ENCODE results near the gene UXT.
"Not testable (repeated sequence)": the region's sequence is repeated elsewhere in the genome, so short reads cannot be mapped to it uniquely, and the experiment has no call there.

UXT gene

DNA sequence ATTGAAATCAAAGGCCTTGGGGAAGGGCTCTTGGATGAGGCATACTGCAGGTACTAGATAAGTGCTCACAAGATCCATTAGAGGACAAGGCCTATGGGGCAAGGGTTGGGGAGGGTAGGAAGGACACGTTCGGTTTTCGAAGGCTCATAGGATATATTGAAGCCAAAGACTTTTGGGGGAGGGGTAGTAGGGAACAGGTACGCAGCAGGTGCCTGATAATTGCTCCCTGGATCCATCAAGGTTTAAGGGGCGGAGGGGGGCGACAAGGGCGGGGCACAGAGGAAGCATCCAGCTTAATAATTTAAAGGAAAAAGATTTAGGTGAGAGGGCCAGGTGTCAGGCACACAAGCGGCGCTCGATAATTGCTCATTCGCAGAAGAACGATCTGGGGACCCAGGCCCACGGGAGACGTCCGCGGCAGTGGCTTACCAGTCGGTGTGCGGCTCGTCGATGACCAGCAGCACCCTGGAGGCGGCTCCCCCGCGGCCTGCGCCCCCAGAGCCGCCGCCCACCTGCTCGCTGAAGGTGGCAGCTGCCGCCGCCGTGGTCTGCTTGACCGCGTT, 40.0 kb downstream of the UXT start:
- DNase-seq (ENCODE audit: low read depth, low spot score), result no peak

- DNase-seq (ENCODE audit: low read depth, low spot score), result no peak
These were observed 44.4 kb downstream of the UXT start for GRCh38 chrX:47614618-47615017.

GRCh38 chrX:47613082-47613481, 45.9 kb downstream of the UXT start:
- DNase-seq (ENCODE audit: low read depth, low spot score), result no peak

GRCh38 chrX:47612418-47612817, 46.6 kb downstream of the UXT start:
- no peak for DNase-seq (ENCODE audit: low read depth, low spot score)

- no peak for DNase-seq (ENCODE audit: low read depth, low spot score)
These were observed 47.1 kb downstream of the UXT start for GRCh38 chrX:47611926-47612325.

DNA sequence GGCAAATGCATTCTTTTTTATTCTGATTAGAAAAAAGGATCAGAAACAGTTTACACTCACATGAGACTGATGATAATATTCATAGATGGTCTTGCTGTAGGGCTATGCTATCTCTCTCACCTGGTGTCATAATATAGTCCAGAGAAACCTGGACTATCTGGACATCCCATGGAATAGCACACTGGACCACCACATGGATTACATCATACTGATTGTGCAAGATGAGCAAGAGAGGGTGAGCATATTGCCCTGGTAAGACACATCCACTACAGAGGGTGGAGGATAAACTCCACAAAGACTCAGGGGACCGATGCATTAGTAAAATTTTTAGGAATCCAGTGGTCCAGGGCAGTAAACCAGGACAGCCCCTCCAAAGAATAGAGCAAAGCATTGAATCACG, 47.5 kb downstream of the UXT start:
- no peak for DNase-seq (ENCODE audit: low read depth, low spot score)

GRCh38 chrX:47610511-47610910, 48.5 kb downstream of the UXT start:
- DNase-seq (ENCODE audit: low read depth, low spot score), result no peak

DNA sequence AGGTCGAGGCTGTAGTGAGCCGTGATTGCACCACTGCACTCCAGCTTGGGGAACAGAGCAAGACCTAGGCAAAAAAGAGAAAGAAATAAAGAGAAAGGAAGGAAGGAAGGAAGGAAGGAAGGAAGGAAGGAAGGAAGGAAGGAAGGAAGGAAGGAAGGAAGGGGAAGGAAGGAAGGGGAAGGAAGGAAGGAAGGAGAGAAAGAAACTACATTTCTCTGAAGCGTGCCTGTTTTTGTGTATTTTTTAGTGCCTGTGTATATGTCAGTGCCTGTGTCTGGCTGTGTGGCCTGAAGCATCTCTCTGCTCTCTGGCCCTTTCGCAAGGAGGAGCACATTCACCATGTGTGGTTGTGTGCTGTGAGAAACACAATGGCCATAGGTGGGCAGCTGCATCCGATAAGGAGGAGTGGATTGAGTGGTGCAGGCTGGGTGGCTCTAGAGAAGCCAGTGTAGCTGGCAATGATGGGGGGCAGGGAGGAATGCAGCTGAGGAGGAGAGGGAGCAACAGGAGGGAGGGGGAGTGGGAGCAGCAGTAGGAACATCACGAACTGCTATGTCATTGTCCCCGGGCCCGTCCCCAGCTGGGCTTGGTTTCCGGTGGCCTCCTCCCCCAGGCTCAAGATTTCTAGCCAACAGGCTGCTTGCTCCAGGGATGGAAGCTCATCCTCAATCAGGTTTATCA, 50.7 kb downstream of the UXT start:
- no peak for DNase-seq (ENCODE audit: low read depth, low spot score)

DNA sequence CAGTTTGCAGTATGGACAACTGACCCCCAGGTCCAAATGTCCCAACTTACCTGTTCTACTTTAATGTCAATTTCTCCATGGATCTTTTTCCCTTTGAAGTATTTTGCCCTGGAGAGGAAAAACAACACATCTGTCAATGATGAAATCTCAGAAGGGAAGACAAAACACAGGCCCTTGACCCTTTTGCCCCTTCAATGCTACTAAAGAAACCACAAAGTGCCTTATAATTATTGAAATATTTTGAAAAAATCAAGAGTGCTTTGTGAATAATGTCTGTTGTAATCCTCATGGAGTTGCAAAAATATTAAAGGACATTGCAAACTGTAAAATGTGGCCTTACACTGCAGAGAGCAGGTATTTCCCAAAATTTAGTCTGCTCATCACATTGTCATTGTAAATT, 51.9 kb downstream of the UXT start:
- no peak for DNase-seq (ENCODE audit: low read depth, low spot score)

DNA sequence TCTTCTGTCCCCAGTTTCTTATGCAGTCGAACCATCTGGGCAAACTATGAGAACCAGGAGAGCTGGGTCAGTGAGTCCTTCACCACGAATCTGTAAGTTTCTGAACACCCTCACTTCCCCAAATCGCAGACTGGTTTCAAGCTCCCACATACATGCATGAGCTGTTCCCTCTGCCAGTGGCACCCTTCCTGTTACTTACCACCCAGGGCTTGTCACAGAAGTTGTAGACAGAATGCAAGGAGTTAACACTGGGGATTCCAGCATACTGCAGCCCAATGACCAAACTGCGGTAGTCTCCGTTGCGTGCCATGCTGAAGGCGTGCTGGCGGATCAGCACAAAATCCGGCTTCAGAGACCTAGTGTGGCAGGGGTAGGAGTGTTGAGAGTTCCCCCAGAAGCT, 54.0 kb downstream of the UXT start:
- DNase-seq (ENCODE audit: low read depth, low spot score), result no peak

GRCh38 chrX:47603125-47603524, 55.9 kb downstream of the UXT start:
- not testable (repeated sequence) for DNase-seq (ENCODE audit: low read depth, low spot score)
